ENCODE results near the gene ZDHHC6. TPM values are rescaled to one million over a fixed set of nuclear protein-coding genes. Genes with fewer than 3 reads are reported as not detected.
"Not testable (repeated sequence)": the region's sequence is repeated elsewhere in the genome, so short reads cannot be mapped to it uniquely, and the experiment has no call there.

Gene ZDHHC6
- polyA plus RNA-seq, 2 of the 4 experiments (the other 2 are of a cell fraction): 37.2 to 57.0 TPM

GRCh38 chr10:112388056-112388455, 58.7 kb downstream of the ZDHHC6 start:
- H3K27ac ChIP-seq; H3K9me3 ChIP-seq; DNase-seq (ENCODE audit: low read depth in 1 of 2, low spot score in 1 of 2); POLR2A ChIA-PET; H3K4me3 ChIP-seq; ATAC-seq; H3K4me1 ChIP-seq; H3K4me2 ChIP-seq; FAIRE-seq: not testable (repeated sequence)
- 77% methylated on average over 7 of the region's 7 CpGs for WGBS (ENCODE audit: missing lambda C conversion rate)
- CTCF ChIA-PET: interaction anchor here (0.7 kb wide), 1 partner anchor 14 kb away, joined by 3 read pairs; no protein-coding TSS in a partner anchor

DNA sequence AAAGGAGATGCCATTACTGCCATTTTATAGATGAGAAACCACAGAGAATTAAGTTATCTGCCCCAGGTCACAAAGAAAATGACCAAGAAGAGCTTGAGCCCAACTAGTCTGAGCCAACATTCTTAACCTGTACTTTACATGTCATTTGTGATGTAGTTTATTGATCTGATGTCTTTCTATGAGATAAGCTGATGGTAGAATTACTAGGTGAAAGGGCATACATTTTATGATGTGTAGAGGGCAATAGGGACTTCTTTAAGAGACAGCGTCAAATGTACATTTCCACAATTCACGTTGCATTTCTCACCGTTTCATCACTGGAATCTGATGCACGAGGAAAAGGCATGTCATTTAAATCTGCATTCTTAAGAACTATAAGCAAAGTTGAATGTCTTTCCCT, 61.5 kb downstream of the ZDHHC6 start:
- 71% methylated on average over 4 of the region's 4 CpGs for WGBS (ENCODE audit: missing lambda C conversion rate)
- TF ChIP-seq TP53 (CRISPR knock-in tag; IDR thresholded peaks at IDR 0.05): no peak
- TF ChIP-seq MYC (IDR thresholded peaks at IDR 0.05; ENCODE audit: borderline replicate concordance, low read length): no peak
- TF ChIP-seq CBX8 (IDR thresholded peaks at IDR 0.05): no peak
- no peak for TF ChIP-seq CHD4 (IDR thresholded peaks at IDR 0.05; ENCODE audit: borderline replicate concordance)
- no peak for TF ChIP-seq POLR2AphosphoS2 (conservative IDR thresholded peaks at IDR 0.05; ENCODE audit: low read length)
- TF ChIP-seq FOSL2 (IDR thresholded peaks at IDR 0.05): no peak
- TF ChIP-seq FOSL2 (CRISPR knock-in tag; IDR thresholded peaks at IDR 0.05): no peak
- TF ChIP-seq RARB (CRISPR knock-in tag; IDR thresholded peaks at IDR 0.05): no peak
- no peak for TF ChIP-seq USF2 (IDR thresholded peaks at IDR 0.05)
- no peak for TF ChIP-seq BCL3 (IDR thresholded peaks at IDR 0.05)
- TF ChIP-seq POLR2A (IDR thresholded peaks at IDR 0.05; ENCODE audit: low read length): no peak
- no peak for TF ChIP-seq FOSB (CRISPR knock-in tag; IDR thresholded peaks at IDR 0.05)
- POLR2A ChIA-PET: no interaction called here
- Histone ChIP-seq H3K4me1 (no peaks in the 10 kb centered on the region), H3K4me3 (no peak overlapping the region), H3K4me2 (no peak overlapping the region), H3K27ac (no peak overlapping the region), H3K9me3 (no peaks in the 10 kb centered on the region)
- CTCF ChIA-PET: interaction anchor here (0.8 kb wide), 1 partner anchor 10 kb away, joined by 5 read pairs; no protein-coding TSS in a partner anchor
- no peak for ATAC-seq
- no peak for FAIRE-seq
- no peak for DNase-seq (ENCODE audit: low read depth in 1 of 2, low spot score in 1 of 2)

DNA sequence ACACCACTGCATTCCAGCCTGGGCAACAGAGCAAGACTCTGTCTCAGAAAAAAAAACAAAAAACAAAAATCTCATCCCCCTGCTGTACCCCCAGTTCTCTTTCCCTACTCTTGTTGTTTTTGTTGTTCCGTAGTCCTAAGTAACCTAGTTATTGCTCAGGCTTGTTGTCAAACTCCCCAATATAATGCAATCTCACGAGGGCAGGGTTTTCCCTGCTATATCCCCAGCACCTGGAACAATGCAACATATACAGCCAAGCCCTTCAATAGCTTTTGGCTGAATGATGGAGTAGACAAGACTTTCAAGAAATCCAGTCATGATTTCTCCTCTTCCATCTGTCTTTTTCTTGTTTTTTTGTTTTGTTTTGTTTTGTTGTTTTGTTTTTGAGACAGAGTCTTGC, 62.6 kb downstream of the ZDHHC6 start:
- CTCF ChIA-PET: interaction anchor here (1.1 kb wide), 1 partner anchor 25 kb away, joined by 3 read pairs; no protein-coding TSS in a partner anchor
- DNase-seq (ENCODE audit: low read depth in 1 of 2, low spot score in 1 of 2): no peak
- Histone ChIP-seq H3K4me1 (no peaks in the 10 kb centered on the region), H3K4me2 (no peak overlapping the region), H3K9me3 (no peaks in the 10 kb centered on the region), H3K27ac (no peak overlapping the region), H3K4me3 (no peak overlapping the region)
- no peak for TF ChIP-seq NR3C1 (IDR thresholded peaks at IDR 0.05)
- TF ChIP-seq RAD21 (conservative IDR thresholded peaks at IDR 0.05 in 1 of 2, IDR thresholded peaks at IDR 0.05 in 1 of 2): no peak
- no peak for TF ChIP-seq CBX8 (IDR thresholded peaks at IDR 0.05)
- no peak for TF ChIP-seq ESRRA (IDR thresholded peaks at IDR 0.05; ENCODE audit: borderline replicate concordance, low read length)
- no peak for TF ChIP-seq KDM1A (IDR thresholded peaks at IDR 0.05; ENCODE audit: low read depth)
- 61% methylated on average over 2 of the region's 2 CpGs for WGBS (ENCODE audit: missing lambda C conversion rate)
- POLR2A ChIA-PET: no interaction called here
- ATAC-seq: no peak
- no peak for FAIRE-seq

DNA sequence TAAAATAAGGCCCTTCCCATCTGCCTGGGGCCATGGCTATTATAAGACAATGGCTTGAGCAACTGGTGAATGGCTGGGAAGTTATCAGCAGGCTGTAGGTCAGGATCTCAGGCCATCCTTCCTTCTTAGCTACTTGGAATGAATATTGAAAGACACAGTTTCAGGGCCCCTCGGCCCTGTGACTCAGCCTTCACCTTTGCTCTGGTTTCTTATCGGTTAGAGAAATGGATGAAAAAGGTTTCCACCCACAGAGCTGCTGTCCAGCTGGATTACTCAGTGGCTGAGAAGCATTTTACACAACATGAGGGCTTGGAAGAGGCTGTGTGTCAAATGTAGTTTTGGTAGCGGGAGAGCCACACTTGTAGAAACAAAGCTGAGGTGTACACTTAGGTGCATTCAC, 63.4 kb downstream of the ZDHHC6 start:
- POLR2A ChIA-PET: no interaction called here
- CTCF ChIA-PET: no interaction called here
- DNase-seq (ENCODE audit: low read depth in 1 of 2, low spot score in 1 of 2) (no peak), FAIRE-seq (no peak), ATAC-seq (peak; percentile 46 to 53; a peak in 4 of 6 replicates)
- no peak for TF ChIP-seq BCL3 (IDR thresholded peaks at IDR 0.05)
- Histone ChIP-seq H3K9me3 (no peaks in the 10 kb centered on the region), H3K27ac (no peak overlapping the region), H3K4me2 (peak overlapping the region; percentile 13; the same call in 1 of the 3 replicates), H3K4me3 (no peak overlapping the region), H3K4me1 (no peaks in the 10 kb centered on the region)
- 24% methylated on average over 3 of the region's 3 CpGs for WGBS (ENCODE audit: missing lambda C conversion rate)
